K562 (cell line): ENCODE measurements around the gene TAS2R40. TPM values are rescaled to one million over a fixed set of nuclear protein-coding genes. Genes with fewer than 3 reads are reported as not detected.

Experiments
- E2F3 ChIP-seq: fragments of 250-450 bp; sonication (Bioruptor Pico); IDR thresholded peaks from 2 replicates; pipeline ENCODE4 v1.4.0; 2020; ENCODE audit warnings: mild to moderate bottlenecking
- FOXK2 ChIP-seq, 2 experiments: fragments of 450-650 bp; IDR thresholded peaks in 1 of 2; conservative IDR thresholded peaks in 1 of 2; 2 replicates each; pipeline ENCODE4 v1.6.1; 2016; ENCODE audit warnings: low read depth in 2 of 2, mild to moderate bottlenecking in 1 of 2
- HDAC1 ChIP-seq, 2 experiments: fragments of 450-650 bp; IDR thresholded peaks; 2 replicates each; pipeline ENCODE4 v1.6.1; 2016 to 2017; ENCODE audit warnings: inconsistent platforms in 1 of 2, mild to moderate bottlenecking in 1 of 2, moderate library complexity in 1 of 2
- JUN ChIP-seq, 2 experiments: sonication (generic) in 1 of 2; formaldehyde crosslinking in 1 of 2; IDR thresholded peaks; 2 replicates each; pipeline versions ENCODE4 v1.6.1 to v1.8.0; 2012 to 2022; ENCODE audit warnings: borderline replicate concordance in 2 of 2, mild to moderate bottlenecking in 2 of 2, improper control_type of control experiment in 1 of 2, low read depth in 1 of 2, low read length in 1 of 2, missing genetic modification reagents in 1 of 2
- KAT8 ChIP-seq: fragments of 450-650 bp; IDR thresholded peaks from 2 replicates; pipeline ENCODE4 v1.6.1; 2016; ENCODE audit warnings: low read depth, mild to moderate bottlenecking
- KDM2B ChIP-seq: fragments of 250-450 bp; sonication (Bioruptor Pico); IDR thresholded peaks from 2 replicates; pipeline ENCODE4 v1.8.0; 2021; ENCODE audit warnings: mild to moderate bottlenecking, moderate library complexity
- SP1 ChIP-seq: sonication (generic); formaldehyde crosslinking; IDR thresholded peaks from 2 replicates; pipeline ENCODE4 v1.8.1; 2022; ENCODE audit warnings: mild to moderate bottlenecking, missing genetic modification reagents
- TBP ChIP-seq: optimal IDR thresholded peaks from 2 replicates; pipeline ENCODE3; 2011; ENCODE audit warnings: low read depth, low read length, improper control_type of control experiment
- TCF7 ChIP-seq: sonication (generic); IDR thresholded peaks from 2 replicates; pipeline ENCODE4 v1.6.1; 2016; ENCODE audit warnings: antibody characterized with exemption, borderline replicate concordance
- ZNF41 ChIP-seq: fragments of 250-450 bp; sonication (Bioruptor Pico); conservative IDR thresholded peaks from 2 replicates; pipeline ENCODE4 v1.4.0; 2020; ENCODE audit warnings: mild to moderate bottlenecking
- ZNF830 ChIP-seq: fragments of 250-450 bp; sonication (Bioruptor Pico); IDR thresholded peaks from 2 replicates; pipeline ENCODE4 v1.5.0; 2021; ENCODE audit warnings: mild to moderate bottlenecking
- polyA plus RNA-seq, 8 experiments: library from polyadenylated mRNA; depleted of rRNA in 4 of 8; stranded (reverse) in 5 of 8; unstranded in 3 of 8; fragments of >200 nt; fragmentation: Nextera tagmentation in 2 of 8; fragmentation: Illumina TruSeq in 1 of 8; extraction: Ambion mirVana in 2 of 8; extraction: Trizol in 1 of 8; gene quantifications; 2 replicates each; pipeline versions ENCODE4 v1.2.1 to v1.2.3, GENCODE V29; 2011 to 2014; ENCODE audit warnings: inconsistent platforms in 1 of 8, missing spikeins in 1 of 8
- total RNA-seq, 7 experiments: library from RNA; depleted of rRNA in 6 of 7; stranded (reverse); fragments of >200 nt in 6 of 7; fragmentation: Illumina TruSeq in 2 of 7; extraction: Trizol in 2 of 7; gene quantifications; 2 replicates each; pipeline versions ENCODE4 v1.2.1 to v1.2.3, GENCODE V29; 2011 to 2021; ENCODE audit warnings: low replicate concordance in 1 of 7
- TF ChIP-seq, protein P1 (sequence below): fragments of 450-650 bp; formaldehyde crosslinking; IDR thresholded peaks from 2 replicates; pipeline ENCODE4 v1.4.0; 2020; ENCODE audit warnings: mild to moderate bottlenecking, moderate library complexity
- TF ChIP-seq, protein P2 (sequence below): fragments of 450-650 bp; formaldehyde crosslinking; IDR thresholded peaks from 2 replicates; pipeline ENCODE4 v1.4.0; 2020; ENCODE audit warnings: mild to moderate bottlenecking, moderate library complexity

Gene TAS2R40
- total and polyA plus RNA-seq, 9 of the 15 experiments (the other 6 are each of a cell fraction or from before 2014, with no cell fraction given), result not detected

DNA sequence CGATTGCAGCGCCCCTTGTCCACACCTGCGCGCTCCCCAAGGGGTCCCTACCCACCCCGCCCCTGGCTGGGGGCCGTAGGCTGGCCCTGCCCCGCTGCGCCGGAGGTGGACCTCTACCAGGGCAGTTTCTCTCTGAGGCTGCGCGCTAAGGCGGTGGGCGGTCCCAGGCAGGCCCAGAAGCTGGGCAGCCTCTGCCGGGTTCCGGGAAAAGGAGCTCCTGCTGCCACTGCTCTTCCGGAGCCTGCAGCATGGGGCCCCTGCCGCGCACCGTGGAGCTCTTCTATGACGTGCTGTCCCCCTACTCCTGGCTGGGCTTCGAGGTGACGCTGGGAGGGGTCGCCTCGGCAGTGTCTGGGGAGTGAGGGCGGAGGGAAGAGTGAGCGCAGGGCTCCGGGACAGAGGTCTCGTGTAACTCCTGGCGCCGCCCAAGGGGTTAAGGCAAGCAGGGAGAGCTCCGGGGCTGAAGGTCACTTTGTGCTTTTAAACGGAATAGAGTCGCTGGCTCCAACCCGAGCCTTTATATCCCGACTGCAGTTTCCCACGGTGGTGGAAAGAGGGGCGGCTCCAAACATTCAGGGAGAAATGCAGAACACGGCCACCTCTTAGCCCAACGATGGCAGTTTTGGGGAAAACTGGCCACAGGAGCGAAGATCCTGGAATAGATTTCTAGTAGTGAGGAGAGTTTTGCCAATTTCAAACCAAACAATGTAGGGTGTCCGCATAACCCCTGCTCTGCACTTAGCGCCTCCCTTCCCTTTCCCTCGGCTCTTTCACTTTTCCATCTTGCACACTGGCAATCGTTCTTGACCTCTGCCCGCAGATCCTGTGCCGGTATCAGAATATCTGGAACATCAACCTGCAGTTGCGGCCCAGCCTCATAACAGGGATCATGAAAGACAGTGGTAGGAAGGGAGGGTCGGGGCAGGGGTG is 41.7 kb downstream of the TAS2R40 start, which contains the start of gene GSTK1 (continued):
- TF ChIP-seq, protein P1, sequence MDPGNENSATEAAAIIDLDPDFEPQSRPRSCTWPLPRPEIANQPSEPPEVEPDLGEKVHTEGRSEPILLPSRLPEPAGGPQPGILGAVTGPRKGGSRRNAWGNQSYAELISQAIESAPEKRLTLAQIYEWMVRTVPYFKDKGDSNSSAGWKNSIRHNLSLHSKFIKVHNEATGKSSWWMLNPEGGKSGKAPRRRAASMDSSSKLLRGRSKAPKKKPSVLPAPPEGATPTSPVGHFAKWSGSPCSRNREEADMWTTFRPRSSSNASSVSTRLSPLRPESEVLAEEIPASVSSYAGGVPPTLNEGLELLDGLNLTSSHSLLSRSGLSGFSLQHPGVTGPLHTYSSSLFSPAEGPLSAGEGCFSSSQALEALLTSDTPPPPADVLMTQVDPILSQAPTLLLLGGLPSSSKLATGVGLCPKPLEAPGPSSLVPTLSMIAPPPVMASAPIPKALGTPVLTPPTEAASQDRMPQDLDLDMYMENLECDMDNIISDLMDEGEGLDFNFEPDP, result peak; percentile 51; the same call in 1 of the 2 replicates
- TF ChIP-seq ZNF41 (no peak), KDM2B (CRISPR knock-in tag) (no peak; the same call in 1 of the 2 replicates), ZNF830 (CRISPR knock-in tag) (0 out of 2 replicates have a peak, but pooled peaks have one; percentile 14), E2F3 (CRISPR knock-in tag) (peak; percentile 53; the same call in 1 of the 2 replicates), TBP (peak; percentile 86), SP1 (CRISPR knock-in tag) (peak; percentile 88), TCF7 (0 out of 2 replicates have a peak, but pooled peaks have one; percentile 48), JUN (IDR thresholded peaks at IDR 0.05; ENCODE audit: borderline replicate concordance, low read depth, low read length) (0 out of 2 replicates have a peak, but pooled peaks have one; percentile 7), JUN (CRISPR knock-in tag; IDR thresholded peaks at IDR 0.05; ENCODE audit: borderline replicate concordance) (no peak), FOXK2 (conservative IDR thresholded peaks at IDR 0.05 in 1 of 2, IDR thresholded peaks at IDR 0.05 in 1 of 2; ENCODE audit: low read depth in 2 of 2) (peak in 1 of 2 experiments; percentile 38; a peak in 1 of 4 replicates), HDAC1 (IDR thresholded peaks at IDR 0.05) (peak in 1 of 2 experiments; percentile 92; a peak in 2 of 4 replicates), KAT8 (no peak)
- TF ChIP-seq, protein P2, sequence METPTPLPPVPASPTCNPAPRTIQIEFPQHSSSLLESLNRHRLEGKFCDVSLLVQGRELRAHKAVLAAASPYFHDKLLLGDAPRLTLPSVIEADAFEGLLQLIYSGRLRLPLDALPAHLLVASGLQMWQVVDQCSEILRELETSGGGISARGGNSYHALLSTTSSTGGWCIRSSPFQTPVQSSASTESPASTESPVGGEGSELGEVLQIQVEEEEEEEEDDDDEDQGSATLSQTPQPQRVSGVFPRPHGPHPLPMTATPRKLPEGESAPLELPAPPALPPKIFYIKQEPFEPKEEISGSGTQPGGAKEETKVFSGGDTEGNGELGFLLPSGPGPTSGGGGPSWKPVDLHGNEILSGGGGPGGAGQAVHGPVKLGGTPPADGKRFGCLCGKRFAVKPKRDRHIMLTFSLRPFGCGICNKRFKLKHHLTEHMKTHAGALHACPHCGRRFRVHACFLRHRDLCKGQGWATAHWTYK (CRISPR knock-in tag), result peak; percentile 60
